ENCODE measurements around the gene GRIN2A.

Gene GRIN2A

DNA sequence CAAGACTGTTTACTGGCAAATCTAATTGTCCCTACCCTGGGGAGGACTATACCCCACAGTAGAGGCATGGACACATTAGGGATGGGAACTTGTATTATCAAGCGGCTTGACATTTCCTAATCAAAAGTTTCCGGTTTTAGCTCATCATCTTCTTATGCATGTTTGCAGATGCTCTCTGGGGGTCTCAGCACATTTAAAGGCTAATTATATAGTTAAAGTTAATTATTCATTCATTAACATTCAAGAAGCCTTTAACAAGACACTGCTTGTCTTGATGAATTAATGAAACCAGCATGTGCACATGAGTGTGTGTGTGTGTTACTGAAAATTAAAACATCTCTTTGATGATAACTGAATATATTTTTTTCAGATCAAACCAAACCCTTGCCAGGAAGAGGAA is 377.1 kb downstream of the GRIN2A start:
- DNase-seq: no peak

DNA sequence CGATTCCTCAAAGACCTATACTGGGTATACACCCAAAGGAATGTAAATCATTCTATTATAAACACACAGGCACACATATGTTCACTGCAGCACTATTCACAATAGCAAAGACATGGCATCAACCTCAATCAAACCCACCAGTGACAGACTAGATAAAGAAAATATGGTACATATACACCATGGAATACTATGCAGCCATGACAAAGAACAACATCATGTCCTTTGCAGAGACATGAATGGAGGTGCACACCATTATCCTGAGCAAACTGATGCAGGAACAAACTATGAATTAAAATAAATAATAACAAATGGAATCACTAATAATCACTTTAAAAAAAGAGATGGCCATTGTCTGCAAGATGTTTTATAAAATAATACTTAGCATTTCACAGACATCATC is 380.1 kb downstream of the GRIN2A start:
- DNase-seq: no peak

DNA sequence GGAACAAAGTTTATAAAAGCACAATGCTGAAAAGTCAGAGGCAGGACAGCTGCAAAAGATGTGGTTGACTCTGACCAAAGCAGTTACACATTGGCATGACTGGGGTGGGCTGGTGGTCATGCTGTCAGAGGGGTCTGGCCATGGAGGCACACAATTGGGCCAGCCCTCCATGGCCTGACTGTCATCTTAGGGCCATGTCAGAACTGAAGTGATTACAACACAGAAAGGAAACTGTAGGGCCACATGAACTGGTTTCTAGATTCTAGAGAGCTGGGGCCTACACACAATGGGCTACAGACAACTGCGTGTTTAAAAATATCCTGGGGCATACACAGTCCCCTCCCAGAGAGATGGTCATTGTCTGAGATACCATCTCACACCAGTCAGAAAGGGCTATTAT is 380.6 kb downstream of the GRIN2A start:
- DNase-seq: no peak

DNA sequence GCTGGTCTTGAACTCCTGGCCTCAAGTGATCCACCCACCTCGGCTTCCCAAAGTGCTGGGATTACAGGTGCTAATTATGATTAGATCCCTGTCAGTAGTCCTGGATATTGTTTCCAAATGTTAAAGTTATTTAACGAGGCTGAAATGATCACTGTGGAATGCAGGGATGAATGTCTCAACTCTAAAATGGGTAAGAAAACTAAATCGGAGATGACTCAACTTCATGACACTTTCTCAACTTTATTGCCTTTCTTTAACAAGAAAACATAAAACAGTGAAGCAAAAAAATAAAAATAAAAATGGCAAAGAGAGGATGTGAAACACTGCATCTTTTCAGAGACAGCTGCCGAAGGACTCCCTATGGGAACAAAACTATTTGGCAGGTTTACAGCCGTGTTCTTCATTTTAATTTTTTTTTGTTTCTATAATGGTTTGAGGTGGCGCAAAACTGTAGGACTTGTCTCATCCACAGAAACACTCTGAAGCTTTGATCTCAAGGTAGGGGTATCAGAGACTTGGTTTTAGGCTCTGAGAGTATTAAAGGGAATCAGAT is 382.0 kb downstream of the GRIN2A start:
- no peak for DNase-seq

DNA sequence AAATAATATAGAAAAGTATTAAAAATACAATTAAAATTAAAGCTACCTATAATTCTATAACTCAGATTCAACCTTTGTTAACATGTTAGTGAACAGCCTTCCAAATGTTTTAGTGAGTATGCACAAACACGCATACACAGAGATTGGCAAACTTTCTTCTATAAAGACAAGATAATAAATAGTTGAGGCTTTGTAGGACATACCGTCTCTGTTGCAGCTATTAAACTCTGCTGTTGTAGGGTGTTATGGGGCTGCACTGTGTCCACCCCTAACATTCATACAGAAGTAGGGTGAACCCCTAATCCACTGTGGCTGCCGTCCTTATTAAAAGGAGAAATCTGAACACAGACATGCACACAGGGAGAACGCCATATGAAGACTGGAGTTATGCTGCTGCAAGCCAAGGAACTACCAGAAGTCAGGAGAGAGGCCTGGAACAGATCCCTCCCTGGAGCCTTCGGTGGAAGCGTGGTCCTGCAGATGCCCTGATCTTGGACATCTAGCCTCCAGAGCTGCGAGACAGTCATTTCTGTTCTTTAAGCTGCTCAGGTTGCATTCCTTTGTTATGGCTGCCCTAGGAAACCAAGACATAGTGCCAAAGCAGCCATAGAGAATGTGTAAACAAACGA is 383.2 kb downstream of the GRIN2A start:
- DNase-seq: no peak

DNA sequence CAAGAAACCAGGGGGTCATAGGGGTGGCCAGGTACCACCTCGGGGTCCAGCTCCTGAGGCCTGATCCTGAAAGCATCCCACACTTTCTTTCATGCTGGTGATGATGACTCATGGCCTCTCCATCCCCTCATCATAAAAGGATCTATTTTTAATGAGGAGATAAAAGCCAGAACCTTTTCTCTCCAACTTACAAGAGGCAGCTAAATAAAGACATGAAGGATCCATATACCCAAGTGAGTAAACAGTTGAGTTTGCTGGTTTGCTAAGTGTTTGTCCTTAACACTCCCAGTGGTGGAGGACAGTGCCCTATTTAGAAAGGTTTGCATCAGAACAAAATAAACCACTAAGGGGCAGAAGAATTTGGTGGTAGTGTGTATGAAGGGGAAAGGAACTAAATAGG is 383.8 kb downstream of the GRIN2A start:
- DNase-seq: no peak

DNA sequence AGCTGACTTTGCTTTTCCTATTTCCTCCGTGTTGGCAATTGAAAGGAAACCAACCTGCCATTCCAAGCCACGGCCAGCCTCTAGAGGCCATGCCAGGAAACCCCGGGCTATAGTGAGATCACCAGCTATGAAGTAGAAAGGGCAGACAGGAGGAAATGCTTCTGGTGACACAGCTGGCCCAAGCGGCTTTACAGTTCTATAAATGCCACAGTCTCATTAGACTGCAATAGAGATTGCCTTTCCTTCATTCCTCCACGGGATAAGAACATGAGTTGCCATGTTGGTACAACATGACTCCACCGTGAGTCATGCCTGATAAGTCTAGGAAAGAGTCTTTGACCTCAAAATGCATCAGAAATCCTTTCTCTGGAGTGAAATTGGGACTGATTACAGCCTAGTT is 384.9 kb downstream of the GRIN2A start:
- DNase-seq: no peak

DNA sequence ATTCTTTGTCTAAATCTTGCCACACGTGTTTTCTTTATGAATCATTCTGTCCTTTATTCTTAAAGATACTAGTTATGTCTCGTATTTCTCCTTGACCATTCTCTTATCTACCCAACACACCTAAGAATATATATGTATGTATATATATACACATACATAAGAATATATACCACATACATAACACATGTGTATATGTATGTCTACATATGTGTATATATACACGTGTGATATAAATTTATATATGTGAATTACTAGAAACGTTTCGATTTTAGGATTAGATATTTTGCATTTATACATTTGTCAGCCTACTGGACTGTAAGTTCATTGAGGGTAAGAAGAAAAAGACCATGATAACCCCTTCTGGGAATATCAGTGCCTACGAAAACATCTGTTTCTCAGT is 388.6 kb downstream of the GRIN2A start:
- no peak for DNase-seq

DNA sequence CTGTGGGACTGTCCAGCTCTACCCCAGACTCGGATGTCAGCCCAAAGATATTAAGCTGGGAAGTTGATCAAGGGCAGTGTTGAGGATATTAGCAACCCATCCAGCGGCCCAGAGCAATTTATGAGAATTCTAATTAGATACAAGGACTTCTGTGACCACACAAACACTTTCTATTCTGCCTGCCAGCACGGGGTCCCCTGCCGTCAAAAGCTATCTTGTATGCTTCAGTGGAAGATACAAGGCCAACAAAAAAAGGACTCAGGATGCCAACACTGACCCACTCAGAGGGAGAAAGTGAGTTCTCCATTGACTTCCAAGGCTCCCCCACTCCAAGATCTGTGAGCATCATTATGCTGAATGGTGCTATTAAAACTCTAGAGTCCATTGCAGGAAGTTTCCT is 390.7 kb downstream of the GRIN2A start:
- DNase-seq: no peak

DNA sequence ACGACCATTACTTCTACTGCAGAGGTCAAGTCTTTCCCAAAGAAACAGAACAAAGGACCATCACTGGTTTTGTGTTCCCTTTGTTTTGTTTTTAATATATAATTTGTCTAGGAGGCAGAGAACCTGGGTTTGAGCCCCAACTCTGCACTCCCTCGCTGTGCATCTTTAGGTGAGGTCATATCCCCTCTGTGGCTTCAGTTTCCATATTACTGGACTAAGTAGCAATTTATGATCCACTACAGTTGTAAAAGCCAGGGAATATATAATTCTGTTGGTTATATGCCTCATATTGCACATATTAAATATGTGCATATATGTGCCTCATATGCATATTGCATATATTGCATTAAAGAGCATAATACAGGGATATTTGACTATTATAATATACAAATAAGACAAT is 392.0 kb downstream of the GRIN2A start:
- DNase-seq: no peak

DNA sequence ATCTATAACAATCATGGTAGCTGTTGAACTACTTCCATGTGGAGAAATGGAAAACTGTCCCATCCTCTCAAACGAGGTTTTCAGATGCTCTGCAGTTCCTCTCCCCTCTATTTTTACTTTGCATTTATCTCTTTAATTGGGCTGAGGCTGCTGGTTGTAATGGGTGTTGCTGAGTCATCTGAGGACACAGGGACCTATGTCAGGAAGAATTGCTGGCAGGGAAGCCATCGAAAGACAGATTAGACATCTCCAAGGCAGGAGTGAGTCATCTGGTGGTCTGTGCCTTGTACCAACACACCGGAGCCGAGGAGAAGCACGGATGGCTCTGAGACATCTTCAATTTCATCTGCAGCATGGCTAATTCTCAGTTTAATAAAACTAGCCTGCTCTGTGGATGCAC is 394.5 kb downstream of the GRIN2A start:
- DNase-seq: no peak

DNA sequence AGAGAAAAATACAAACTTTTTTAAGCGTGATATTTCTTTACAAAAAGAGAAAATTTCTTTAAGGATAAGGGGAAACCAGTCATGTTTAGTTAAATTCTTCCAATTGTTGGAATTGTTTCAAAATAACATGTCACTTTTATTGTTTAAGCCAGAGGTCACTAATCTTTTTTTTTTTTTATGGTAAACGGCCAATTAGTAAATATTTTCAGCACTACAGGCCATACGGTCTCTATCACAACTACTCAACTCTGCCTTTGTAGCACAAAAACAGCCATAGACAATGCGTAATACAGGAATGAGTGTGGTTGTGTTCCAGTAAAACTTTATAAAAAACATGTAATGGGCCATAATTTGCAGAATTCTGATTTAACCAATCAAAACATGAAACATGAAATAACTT is 401.4 kb downstream of the GRIN2A start:
- no peak for DNase-seq

DNA sequence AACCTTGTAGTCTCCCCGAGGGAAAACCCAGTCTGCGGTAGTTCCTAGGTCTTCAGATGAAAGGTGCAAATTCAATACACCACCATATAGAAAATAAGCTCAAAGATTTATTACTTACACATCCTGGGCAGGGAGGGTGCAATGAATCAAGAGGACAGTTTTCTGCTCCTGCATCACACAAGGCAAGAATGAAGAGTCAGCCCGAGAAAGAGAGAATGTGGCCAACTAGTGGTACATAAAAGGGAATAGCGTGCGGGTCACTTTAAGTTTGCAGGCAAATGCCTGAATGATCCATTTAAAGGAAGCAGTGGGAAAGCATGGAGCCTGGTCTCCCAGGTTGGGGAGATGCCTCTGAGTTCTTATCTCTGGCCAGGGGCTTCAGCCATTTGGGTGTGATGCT is 403.4 kb downstream of the GRIN2A start:
- no peak for DNase-seq

DNA sequence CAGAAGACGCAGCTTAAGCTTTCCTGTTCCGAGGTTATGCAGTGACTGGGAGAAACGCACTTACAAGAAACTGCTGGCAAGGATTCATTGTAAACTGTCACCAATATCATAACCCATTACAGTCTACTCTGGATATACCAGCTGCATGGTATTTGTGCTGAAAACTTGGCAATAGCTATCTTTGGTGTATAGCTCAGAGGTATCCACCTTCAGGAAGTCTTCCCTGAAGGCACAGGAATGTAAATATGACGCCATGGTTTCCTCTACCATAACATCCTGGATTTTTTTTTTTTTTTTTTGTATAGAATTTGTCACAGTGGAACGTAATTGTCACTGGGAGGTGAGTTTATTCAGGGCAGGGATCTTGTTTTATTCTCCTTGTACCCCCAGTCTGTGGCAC is 406.2 kb downstream of the GRIN2A start:
- DNase-seq: no peak

DNA sequence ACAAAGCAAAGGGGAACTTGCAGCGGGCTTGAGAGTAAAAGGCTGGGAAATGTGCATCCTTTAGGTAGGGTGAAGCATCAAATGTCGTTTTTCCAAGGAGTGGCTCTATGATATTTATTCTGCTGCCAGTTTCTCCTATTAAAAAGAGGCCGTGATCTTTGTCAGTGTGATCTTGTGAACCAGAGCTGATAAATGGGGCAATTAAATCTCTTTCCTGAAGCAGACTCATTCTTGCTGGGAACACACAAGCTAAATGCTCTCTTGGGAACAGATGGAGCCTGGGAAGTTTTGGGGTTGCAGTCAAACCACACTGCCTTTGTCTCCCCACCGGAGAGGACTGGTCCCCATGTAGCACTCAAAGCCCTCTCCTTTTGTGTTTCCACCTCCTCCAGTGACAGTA is 408.9 kb downstream of the GRIN2A start:
- DNase-seq: no peak

DNA sequence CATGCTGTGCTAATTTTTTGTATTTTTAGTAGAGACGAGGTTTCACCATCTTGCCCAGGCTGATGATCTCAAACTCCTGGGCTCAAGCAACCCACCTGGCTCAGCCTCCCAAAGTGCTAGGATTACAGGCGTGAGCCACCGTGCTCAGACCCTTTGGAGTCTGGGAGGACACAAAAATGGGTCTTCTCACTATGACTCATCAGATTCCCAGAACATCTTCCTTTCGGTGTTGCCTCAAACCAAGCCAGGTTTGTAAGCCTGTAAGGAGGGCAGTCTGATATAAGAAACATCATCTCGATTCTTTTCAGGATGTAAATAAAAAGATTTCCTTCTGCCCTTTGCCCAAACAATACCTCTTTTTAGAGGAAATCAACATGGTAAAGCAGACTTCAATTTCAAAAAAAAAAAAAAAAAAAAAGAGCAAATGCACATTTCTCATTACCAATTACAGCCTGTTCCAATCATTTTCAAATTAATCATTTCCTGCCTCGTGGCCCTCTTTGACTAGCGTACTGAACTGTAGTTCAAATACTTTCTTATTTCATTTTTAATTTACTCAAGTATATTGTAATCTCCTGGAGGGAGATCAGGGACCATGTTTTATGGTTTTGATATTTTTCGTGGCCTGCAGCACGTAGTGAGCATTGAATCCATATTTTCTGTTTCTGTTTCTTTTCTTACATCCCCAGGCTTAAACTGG is 409.6 kb downstream of the GRIN2A start:
- DNase-seq: no peak

DNA sequence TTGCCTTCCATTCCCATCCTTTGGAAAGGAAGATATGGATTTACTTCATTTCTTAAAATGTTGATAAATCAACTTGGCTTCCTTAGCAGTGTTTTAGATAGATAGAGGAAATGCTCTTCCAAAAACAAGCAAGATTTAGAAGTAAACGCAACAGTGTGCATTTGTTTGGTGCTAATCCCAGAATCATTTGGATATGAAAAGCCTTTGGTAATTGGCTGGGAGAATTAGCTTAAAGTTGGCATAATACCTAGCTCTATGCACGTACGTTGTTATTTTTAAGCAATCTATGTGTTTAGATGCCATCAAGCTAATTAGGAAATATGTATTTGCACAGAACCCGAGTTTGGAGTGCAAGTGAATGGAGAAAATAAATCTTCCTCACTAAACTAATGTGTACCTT is 415.3 kb downstream of the GRIN2A start:
- DNase-seq: no peak

DNA sequence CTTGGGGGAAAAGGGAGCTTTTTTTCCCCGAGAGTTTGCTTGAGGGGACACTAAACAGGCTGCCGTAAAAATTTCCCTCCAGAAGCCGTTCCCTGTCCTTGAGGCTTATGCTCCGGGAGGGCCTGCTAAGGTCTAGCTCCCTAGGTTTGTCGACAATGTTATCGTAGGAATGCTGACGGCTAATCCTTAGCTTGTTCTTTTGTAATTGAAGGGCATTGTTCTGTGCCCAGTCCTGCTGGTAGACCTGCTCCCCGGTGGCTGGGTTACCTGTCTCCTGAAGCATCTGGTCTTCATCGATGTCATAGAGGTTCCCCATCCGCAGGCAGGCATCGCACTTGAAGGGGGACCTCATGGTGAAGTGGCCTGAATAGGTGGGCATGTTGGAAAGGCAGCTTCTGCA is 418.7 kb downstream of the GRIN2A start:
- DNase-seq: no peak

DNA sequence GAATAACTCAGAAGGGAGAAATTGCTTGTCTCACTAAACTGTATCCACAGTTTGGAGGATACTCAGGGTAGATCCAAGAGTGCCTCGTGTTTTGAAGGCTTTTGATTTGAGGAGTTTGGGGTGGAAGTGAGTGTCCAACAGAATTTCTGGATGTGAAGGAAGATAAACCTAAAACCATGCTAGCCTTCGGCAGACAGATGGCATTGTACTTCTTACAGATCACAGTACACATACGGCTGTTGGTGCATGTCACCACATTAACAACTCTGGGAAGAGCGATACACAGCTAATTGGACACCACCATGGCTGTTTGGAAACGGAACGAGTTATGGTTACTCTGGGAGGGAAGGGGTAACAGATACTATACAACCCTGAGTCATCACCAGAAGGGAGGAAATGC is 420.4 kb downstream of the GRIN2A start:
- DNase-seq: no peak

DNA sequence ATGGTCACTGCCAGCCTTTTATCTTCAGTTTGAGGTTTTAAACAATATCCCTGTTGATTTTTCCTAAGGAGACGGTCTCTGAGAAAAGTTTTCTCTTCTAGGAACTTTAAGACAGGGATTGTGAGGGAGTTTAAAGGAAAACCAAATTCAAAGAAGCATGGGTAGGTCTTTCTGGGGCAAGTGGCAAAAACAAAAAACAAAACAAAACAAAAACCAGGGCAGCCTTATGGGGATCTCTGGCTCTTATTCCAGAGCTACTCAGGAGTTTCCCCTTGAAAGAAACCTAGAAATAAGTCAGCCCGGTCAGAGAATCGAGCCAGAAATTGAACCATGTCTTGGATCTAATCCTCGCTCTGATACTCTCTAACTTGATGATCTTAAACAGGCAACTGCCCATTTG is 424.5 kb downstream of the GRIN2A start:
- no peak for DNase-seq

DNA sequence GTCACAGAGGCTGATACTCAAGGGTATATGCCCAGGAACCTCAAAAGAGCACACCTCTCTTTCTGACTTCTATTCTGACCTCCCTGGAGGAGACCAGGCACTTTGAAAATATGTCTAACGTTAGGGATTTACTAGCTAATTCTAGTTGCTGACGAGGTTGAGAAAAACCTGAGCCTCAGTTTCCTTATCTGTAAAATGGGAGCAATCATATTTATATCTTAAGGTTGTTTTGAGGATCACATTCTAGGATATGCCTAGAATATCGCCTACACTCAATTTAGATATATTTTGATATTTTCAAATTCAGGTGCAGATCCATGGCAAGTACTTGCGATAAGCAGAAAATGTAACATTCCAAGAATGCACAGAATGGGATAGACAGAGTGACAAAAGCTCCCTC is 425.8 kb downstream of the GRIN2A start:
- DNase-seq: no peak

DNA sequence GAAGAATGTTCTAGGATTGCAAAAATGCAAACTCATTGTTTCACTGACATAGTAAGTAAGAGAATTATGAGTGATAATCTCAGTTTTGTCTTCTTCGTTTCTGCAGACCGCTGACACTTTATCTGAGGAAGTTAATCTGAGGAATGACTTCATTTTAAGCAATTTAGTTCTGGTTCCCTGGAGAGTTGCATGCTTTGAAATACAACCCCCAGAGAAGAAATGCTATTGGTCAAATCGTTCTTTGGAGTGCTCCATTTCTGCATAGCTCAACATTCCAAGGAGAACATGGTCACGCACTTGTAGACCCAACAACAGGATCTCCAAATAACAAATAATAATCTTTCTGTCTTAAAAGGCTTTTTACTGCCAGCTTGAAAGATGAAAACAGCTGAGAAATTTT is 427.1 kb downstream of the GRIN2A start:
- DNase-seq: no peak

DNA sequence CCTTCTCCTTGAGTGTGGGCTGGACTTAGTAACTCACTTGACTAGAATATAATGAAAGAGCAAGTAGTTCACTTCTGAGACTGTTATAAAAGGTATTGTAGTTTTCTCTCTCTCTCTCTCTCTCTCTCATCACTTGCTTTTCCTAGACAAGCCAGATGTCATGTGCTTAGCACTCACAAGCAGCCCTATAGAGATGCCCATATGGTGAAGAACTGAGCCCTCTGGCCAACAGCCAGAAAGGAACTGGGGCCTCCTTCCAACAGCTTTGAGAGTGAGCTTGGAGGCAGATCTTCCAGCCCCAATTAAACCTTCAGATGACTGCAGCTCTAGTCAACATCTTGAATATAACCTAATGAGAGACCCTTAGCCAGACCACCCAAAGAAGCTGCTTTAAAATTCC is 440.5 kb downstream of the GRIN2A start:
- no peak for DNase-seq

DNA sequence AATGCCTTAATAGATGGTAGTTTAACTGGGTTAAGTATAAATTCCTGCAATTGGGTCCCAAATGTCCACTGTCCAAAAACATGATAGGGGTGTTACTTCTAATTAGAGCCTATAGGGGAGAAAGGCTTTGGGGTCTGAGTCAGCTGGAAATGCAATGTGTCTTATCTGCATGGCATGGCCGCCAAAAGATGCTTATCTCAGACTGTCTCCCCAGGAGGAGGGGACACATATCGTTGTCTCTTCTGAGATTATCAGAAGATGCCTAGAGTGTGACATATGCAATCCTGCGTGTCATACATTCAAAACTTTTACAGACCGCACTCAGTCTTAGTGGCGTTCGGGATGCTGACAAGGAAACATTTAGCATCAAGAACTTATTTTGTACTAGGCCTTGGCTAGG is 442.9 kb downstream of the GRIN2A start:
- no peak for DNase-seq

DNA sequence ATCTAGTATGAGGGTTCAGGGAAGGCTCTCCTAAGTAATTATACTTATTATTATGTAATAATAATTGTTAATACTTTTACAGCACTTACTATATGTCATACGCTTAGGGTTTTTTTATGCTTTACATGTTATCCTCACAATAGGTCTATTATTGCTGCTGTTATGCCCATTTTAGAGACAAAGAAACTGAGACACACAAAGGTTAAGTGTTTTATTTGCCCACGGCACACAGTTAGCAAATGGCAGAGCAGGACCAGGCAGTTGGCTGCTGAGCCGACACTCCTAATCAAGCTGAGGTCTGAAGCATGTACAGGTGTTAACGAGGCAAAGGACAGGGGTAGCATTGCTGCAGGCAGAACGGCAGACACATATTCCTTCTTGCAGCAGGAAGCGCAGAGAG is 443.5 kb downstream of the GRIN2A start:
- no peak for DNase-seq

Data from NCI-H1105 treated with DMSO at 0.1 percent for 48 hours (cell line).